HCT116 (cell line): ENCODE data around the gene MRPL30. TPM values are rescaled to one million over a fixed set of nuclear protein-coding genes. Genes with fewer than 3 reads are reported as not detected.
A peak's percentile ranks its signal among the peaks of the same experiment; 100 is the strongest.

ENCODE experiments used
- ATAC-seq: fragments of 200-7000 bp; cut with Tn5 transposase; 2 replicates; pipeline ENCODE4 v1.9.1; 2020; ENCODE audit warnings: mild to moderate bottlenecking, moderate library complexity
- BruUV-seq: library from RNA; stranded (reverse); fragments of 400-500 nt; replicated peaks from 2 replicates; lab custom pipeline; 2021; lab: Mats Ljungman, UMichigan
- CTCF ChIA-PET: fragments of 300-600 bp; sonication (Branson Sonifier 250); formaldehyde crosslinking; loops from one replicate; lab custom pipeline; 2021; ENCODE audit warnings: antibody characterized with exemption; lab: Charles Lee
- POLR2A ChIA-PET: fragments of 300-600, 350-600 bp; sonication (Branson Sonifier 250); formaldehyde crosslinking; loops from one replicate; lab custom pipeline; 2021; ENCODE audit warnings: antibody characterized with exemption; lab: Charles Lee
- RAD21 ChIA-PET, 2 experiments: fragments of 300-600 bp; sonication (Branson Sonifier 250); formaldehyde crosslinking; loops; one replicate each; lab custom pipeline; 2023; ENCODE audit warnings: low total read pairs in 2 of 2; ENCODE audit not compliant: uncharacterized antibody in 2 of 2, unreplicated experiment in 2 of 2, low non-redundant PET in 1 of 2; lab: Charles Lee
- DNase-seq: peaks from one replicate; pipeline ENCODE4 v3.0.0-alpha.2; 2010; ENCODE audit warnings: low read depth, low spot score
- H2AFZ ChIP-seq: fragments of 200-600 bp; shearing (Covaris generic), sonication (generic); 2 replicates; pipeline ENCODE4 v1.6.1; 2017; ENCODE audit warnings: low read depth, mixed run types, mixed read lengths, antibody characterized with exemption, low read length; ENCODE audit not compliant: poor library complexity, severe bottlenecking
- H3K27ac ChIP-seq: 2 replicates; pipeline ENCODE4 v1.5.1; 2012; ENCODE audit warnings: low read depth, low read length
- H3K27me3 ChIP-seq: fragments of 200-600 bp; sonication (generic); 2 replicates; pipeline ENCODE4 v1.6.1; 2016; ENCODE audit warnings: mixed run types, low read length, mixed read lengths; ENCODE audit not compliant: insufficient read depth
- H3K36me3 ChIP-seq, 2 experiments: fragments of 200-500 bp in 1 of 2; fragments of 200-600 bp in 1 of 2; sonication (Bioruptor generic) in 1 of 2; sonication (generic) in 1 of 2; 2 replicates each; pipeline versions ENCODE4 v1.5.1 to v1.6.1; 2014 to 2016; ENCODE audit warnings: low read length in 2 of 2, inconsistent platforms in 1 of 2, mixed read lengths in 1 of 2, mixed run types in 1 of 2; ENCODE audit not compliant: insufficient read depth in 2 of 2, control insufficient read depth in 1 of 2
- H3K4me1 ChIP-seq, 2 experiments: fragments of 200-600 bp in 1 of 2; sonication (generic) in 1 of 2; 2 replicates each; pipeline versions ENCODE4 v1.5.1 to v1.6.1; 2012 to 2017; ENCODE audit warnings: low read length in 2 of 2, inconsistent platforms in 1 of 2, mild to moderate bottlenecking in 1 of 2, mixed read lengths in 1 of 2, mixed run types in 1 of 2, moderate library complexity in 1 of 2; ENCODE audit not compliant: insufficient read depth in 2 of 2, control insufficient read depth in 1 of 2
- H3K4me2 ChIP-seq: fragments of 200-600 bp; sonication (generic); 2 replicates; pipeline ENCODE4 v1.6.1; 2017; ENCODE audit warnings: mixed run types, low read length, mixed read lengths
- H3K4me3 ChIP-seq, 2 experiments: fragments of 200-600 bp in 1 of 2; sonication (generic) in 1 of 2; replicated peaks in 1 of 2; 2 replicates each; pipeline ENCODE4 v1.5.1; 2011 to 2016; ENCODE audit warnings: low read length in 2 of 2, control low read depth in 1 of 2, low read depth in 1 of 2, mild to moderate bottlenecking in 1 of 2, mixed read lengths in 1 of 2, mixed run types in 1 of 2
- H3K79me2 ChIP-seq: fragments of 200-600 bp; sonication (generic); 2 replicates; pipeline ENCODE4 v1.6.1; 2017; ENCODE audit warnings: mild to moderate bottlenecking, mixed run types, low read length, moderate library complexity, mixed read lengths; ENCODE audit not compliant: insufficient read depth
- H3K9ac ChIP-seq: fragments of 200-600 bp; sonication (generic); 2 replicates; pipeline ENCODE4 v1.6.1; 2016; ENCODE audit warnings: low read length, mixed read lengths
- H3K9me2 ChIP-seq: fragments of 200-600 bp; sonication (generic), shearing (Covaris generic); 2 replicates; pipeline ENCODE4 v1.6.1; 2017; ENCODE audit warnings: mixed run types, mild to moderate bottlenecking, moderate library complexity; ENCODE audit not compliant: insufficient read depth
- H3K9me3 ChIP-seq, 2 experiments: fragments of 200-500 bp in 1 of 2; fragments of 200-600 bp in 1 of 2; sonication (Bioruptor generic) in 1 of 2; sonication (generic) in 1 of 2; 2 replicates each; pipeline ENCODE4 v1.6.1; 2014 to 2017; ENCODE audit warnings: low read length in 2 of 2, mixed read lengths in 2 of 2, inconsistent platforms in 1 of 2, low read depth in 1 of 2, mild to moderate bottlenecking in 1 of 2, mixed run types in 1 of 2, moderate library complexity in 1 of 2; ENCODE audit not compliant: control insufficient read depth in 1 of 2, insufficient read depth in 1 of 2
- H4K20me1 ChIP-seq: fragments of 200-600 bp; sonication (generic), shearing (Covaris generic); 2 replicates; pipeline ENCODE4 v1.6.1; 2017; ENCODE audit warnings: mixed run types, mild to moderate bottlenecking, moderate library complexity; ENCODE audit not compliant: insufficient read depth
- CBX3 ChIP-seq: IDR thresholded peaks from 2 replicates; pipeline ENCODE4 v1.6.1; 2012; ENCODE audit warnings: low read depth
- EGR1 ChIP-seq: IDR thresholded peaks from 2 replicates; pipeline ENCODE4 v1.6.1; 2012; ENCODE audit warnings: low read depth
- EZH2 ChIP-seq: fragments of 200-600 bp; sonication (generic); IDR thresholded peaks from 2 replicates; pipeline ENCODE4 v1.6.1; 2017; ENCODE audit warnings: antibody characterized with exemption, mixed run types
- POLR2A ChIP-seq: IDR thresholded peaks from 2 replicates; pipeline ENCODE4 v1.7.0; 2011; ENCODE audit warnings: borderline replicate concordance; ENCODE audit not compliant: insufficient read depth, insufficient read length; ENCODE audit errors: extremely low read depth
- POLR2AphosphoS5 ChIP-seq: IDR thresholded peaks from 2 replicates; pipeline ENCODE4 v1.6.1; 2011; ENCODE audit warnings: mild to moderate bottlenecking, low read depth, low read length, moderate library complexity
- RAD21 ChIP-seq: IDR thresholded peaks from 2 replicates; pipeline ENCODE4 v1.6.1; 2012; ENCODE audit warnings: low read depth, mild to moderate bottlenecking
- REST ChIP-seq: IDR thresholded peaks from 2 replicates; pipeline ENCODE4 v1.6.1; 2012; ENCODE audit warnings: low read depth
- SIN3A ChIP-seq: IDR thresholded peaks from 2 replicates; pipeline ENCODE4 v1.6.1; 2012; ENCODE audit warnings: low read depth
- SP1 ChIP-seq: IDR thresholded peaks from 2 replicates; pipeline ENCODE4 v1.6.1; 2012; ENCODE audit warnings: low read depth
- ZFX ChIP-seq: fragments of 450-650 bp; IDR thresholded peaks from 2 replicates; pipeline ENCODE4 v1.6.1; 2017
- ZNF274 ChIP-seq: fragments of 200-500 bp; sonication (Bioruptor generic); IDR thresholded peaks from 2 replicates; pipeline ENCODE4 v1.6.1; 2014; ENCODE audit warnings: mild to moderate bottlenecking, low read depth, low read length, inconsistent platforms
- intact Hi-C: fragments of 100-400 bp; cut with micrococcal nuclease; formaldehyde crosslinking; loops from 2 replicates; pipeline ENCODE4 v1.10.0; 2022
- total RNA-seq: library from RNA; stranded (reverse); gene quantifications from one replicate; pipeline ENCODE4 v1.2.1, GENCODE V29; 2021; ENCODE audit not compliant: unreplicated experiment
- TF ChIP-seq, protein P1 (sequence below): IDR thresholded peaks from 2 replicates; pipeline ENCODE4 v1.6.1; 2012
- TF ChIP-seq, protein P2 (sequence below), 3 experiments: fragments of 200-600 bp in 1 of 3; sonication (generic) in 1 of 3; IDR thresholded peaks in 2 of 3; conservative IDR thresholded peaks in 1 of 3; 2 replicates each; pipeline ENCODE4 v1.5.1; 2012 to 2017; ENCODE audit warnings: low read depth in 2 of 3, low read length in 2 of 3, antibody characterized with exemption in 1 of 3, borderline replicate concordance in 1 of 3, control low read depth in 1 of 3, mild to moderate bottlenecking in 1 of 3, mixed read lengths in 1 of 3, mixed run types in 1 of 3, moderate library complexity in 1 of 3; ENCODE audit not compliant: insufficient read depth in 1 of 3
- TF ChIP-seq, protein P3 (sequence below): IDR thresholded peaks from 2 replicates; pipeline ENCODE4 v1.6.1; 2011; ENCODE audit warnings: mild to moderate bottlenecking, low read length, moderate library complexity; ENCODE audit not compliant: insufficient replicate concordance; ENCODE audit errors: extremely low read depth

The MRPL30 gene
- total RNA-seq, 1 experiment from 2014 or later: 38.1 TPM

GRCh38 chr2:99154643-99155536 lies 26.1 kb upstream of the MRPL30 start, which contains the start of the genes LIPT1 and TSGA10:
Gene LIPT1 (plus strand): TSS chr2:99154967. CDS start chr2:99161958, 6,991 bp downstream.
Gene TSGA10 (minus strand): TSS chr2:99154942. CDS start chr2:99109439, 45,503 bp downstream.
- TF ChIP-seq RAD21: no peak
- TF ChIP-seq, protein P1, sequence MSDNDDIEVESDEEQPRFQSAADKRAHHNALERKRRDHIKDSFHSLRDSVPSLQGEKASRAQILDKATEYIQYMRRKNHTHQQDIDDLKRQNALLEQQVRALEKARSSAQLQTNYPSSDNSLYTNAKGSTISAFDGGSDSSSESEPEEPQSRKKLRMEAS: peak; percentile 99
- TF ChIP-seq, protein P2, sequence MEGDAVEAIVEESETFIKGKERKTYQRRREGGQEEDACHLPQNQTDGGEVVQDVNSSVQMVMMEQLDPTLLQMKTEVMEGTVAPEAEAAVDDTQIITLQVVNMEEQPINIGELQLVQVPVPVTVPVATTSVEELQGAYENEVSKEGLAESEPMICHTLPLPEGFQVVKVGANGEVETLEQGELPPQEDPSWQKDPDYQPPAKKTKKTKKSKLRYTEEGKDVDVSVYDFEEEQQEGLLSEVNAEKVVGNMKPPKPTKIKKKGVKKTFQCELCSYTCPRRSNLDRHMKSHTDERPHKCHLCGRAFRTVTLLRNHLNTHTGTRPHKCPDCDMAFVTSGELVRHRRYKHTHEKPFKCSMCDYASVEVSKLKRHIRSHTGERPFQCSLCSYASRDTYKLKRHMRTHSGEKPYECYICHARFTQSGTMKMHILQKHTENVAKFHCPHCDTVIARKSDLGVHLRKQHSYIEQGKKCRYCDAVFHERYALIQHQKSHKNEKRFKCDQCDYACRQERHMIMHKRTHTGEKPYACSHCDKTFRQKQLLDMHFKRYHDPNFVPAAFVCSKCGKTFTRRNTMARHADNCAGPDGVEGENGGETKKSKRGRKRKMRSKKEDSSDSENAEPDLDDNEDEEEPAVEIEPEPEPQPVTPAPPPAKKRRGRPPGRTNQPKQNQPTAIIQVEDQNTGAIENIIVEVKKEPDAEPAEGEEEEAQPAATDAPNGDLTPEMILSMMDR (IDR thresholded peaks at IDR 0.05 in 2 of 3, conservative IDR thresholded peaks at IDR 0.05 in 1 of 3; ENCODE audit: borderline replicate concordance in 1 of 3, insufficient read depth in 1 of 3, low read depth in 2 of 3, low read length in 2 of 3): 0 out of 6 replicates have a peak, but pooled peaks of 1 of the 3 experiments have one; percentile 7
- TF ChIP-seq, protein P3, sequence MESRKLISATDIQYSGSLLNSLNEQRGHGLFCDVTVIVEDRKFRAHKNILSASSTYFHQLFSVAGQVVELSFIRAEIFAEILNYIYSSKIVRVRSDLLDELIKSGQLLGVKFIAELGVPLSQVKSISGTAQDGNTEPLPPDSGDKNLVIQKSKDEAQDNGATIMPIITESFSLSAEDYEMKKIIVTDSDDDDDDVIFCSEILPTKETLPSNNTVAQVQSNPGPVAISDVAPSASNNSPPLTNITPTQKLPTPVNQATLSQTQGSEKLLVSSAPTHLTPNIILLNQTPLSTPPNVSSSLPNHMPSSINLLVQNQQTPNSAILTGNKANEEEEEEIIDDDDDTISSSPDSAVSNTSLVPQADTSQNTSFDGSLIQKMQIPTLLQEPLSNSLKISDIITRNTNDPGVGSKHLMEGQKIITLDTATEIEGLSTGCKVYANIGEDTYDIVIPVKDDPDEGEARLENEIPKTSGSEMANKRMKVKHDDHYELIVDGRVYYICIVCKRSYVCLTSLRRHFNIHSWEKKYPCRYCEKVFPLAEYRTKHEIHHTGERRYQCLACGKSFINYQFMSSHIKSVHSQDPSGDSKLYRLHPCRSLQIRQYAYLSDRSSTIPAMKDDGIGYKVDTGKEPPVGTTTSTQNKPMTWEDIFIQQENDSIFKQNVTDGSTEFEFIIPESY: peak; percentile 29
- TF ChIP-seq POLR2AphosphoS5: peak; percentile 86
- TF ChIP-seq EGR1: peak; percentile 99
- TF ChIP-seq CBX3: peak; percentile 79
- no peak for TF ChIP-seq REST
- no peak for TF ChIP-seq ZNF274
- TF ChIP-seq EZH2: no peak
- peak; percentile 74 for TF ChIP-seq SP1
- peak; percentile 14; the same call in 1 of the 2 replicates for TF ChIP-seq ZFX
- TF ChIP-seq POLR2A: peak; percentile 90
- peak; percentile 96 for TF ChIP-seq SIN3A
- peaks cover 5% of the 10 kb centered on the region; the same call in 1 of the 2 replicates for H3K79me2 ChIP-seq
- ChIA-PET POLR2A (interaction anchor here (1.0 to 1.5 kb wide), 2 partner anchors 9 to 14 kb away, joined by 5 to 9 read pairs; partner anchors contain the start of gene C2orf15), CTCF (interaction anchor here (0.7 kb wide), 1 partner anchor 9 kb away, joined by 3 read pairs; no protein-coding TSS in a partner anchor), RAD21 (interaction anchor here in 1 of 2 experiments (0.6 kb wide), 1 partner anchor 11 kb away, joined by 4 read pairs; no protein-coding TSS in a partner anchor)
- H2AFZ ChIP-seq: peak within 1 kb of the TSS; percentile 26
- peak; percentile 82 for DNase-seq
- no peaks in the 10 kb centered on the region for H4K20me1 ChIP-seq
- ATAC-seq: peak; percentile 96
- peak within 1 kb of the TSS; percentile 78 for H3K9ac ChIP-seq
- peaks cover 13 to 15% of the 10 kb centered on the region in 2 experiments for H3K4me1 ChIP-seq
- H3K4me2 ChIP-seq: peak within 1 kb of the TSS; percentile 70
- 0 out of 4 replicates have a peak, but pooled peaks cover 0 to 3% of the 10 kb centered on the region in 2 experiments for H3K36me3 ChIP-seq
- peak within 1 kb of the TSS; percentile 61 for H3K27ac ChIP-seq
- peak within 1 kb of the TSS; percentile 71 to 81 for H3K4me3 ChIP-seq
- H3K9me3 ChIP-seq: no peaks in the 10 kb centered on the region
- intact Hi-C loops: loop anchor here (10.0 kb wide), 1 partner anchor 340 kb away; the partner anchor contains the start of gene REV1
- H3K9me2 ChIP-seq: no peaks in the 10 kb centered on the region
- BruUV-seq: TSS peak; percentile 76
- H3K27me3 ChIP-seq: no peaks in the 10 kb centered on the region
